H1 (cell line): ENCODE results near the gene ENDOD1. TPM values are rescaled to one million over a fixed set of nuclear protein-coding genes. Genes with fewer than 3 reads are reported as not detected.

Experiments used
- CTCF ChIA-PET: fragments of 300-600 bp; sonication (Branson Sonifier 250); formaldehyde crosslinking; loops from one replicate; lab custom pipeline; 2021; ENCODE audit not compliant: partially characterized antibody; lab: Charles Lee
- POLR2A ChIA-PET: fragments of 300-600 bp; sonication (Branson Sonifier 250); formaldehyde crosslinking; loops from one replicate; lab custom pipeline; 2021; ENCODE audit warnings: inconsistent platforms; ENCODE audit not compliant: partially characterized antibody; lab: Charles Lee
- DNase-seq, 2 experiments: peaks; one replicate each; pipeline versions ENCODE4 v3.0.0 to v3.0.0-alpha.2; 2010 to 2022; ENCODE audit warnings: low spot score in 2 of 2, low read depth in 1 of 2, mixed read lengths in 1 of 2
- FAIRE-seq: peaks from 2 replicates; lab custom pipeline; 2011; peaks lifted over from hg19 to GRCh38; lab: Jason Lieb, UNC
- H2AFZ ChIP-seq: 2 replicates; pipeline ENCODE4 v1.8.1; 2012; ENCODE audit warnings: low read length, inconsistent platforms
- H2AK5ac ChIP-seq: 2 replicates; pipeline ENCODE4 v1.6.1; 2013; ENCODE audit warnings: low read depth, low read length
- H2BK120ac ChIP-seq: replicated peaks from 2 replicates; pipeline ENCODE3; 2013; ENCODE audit warnings: low read depth, low read length, inconsistent platforms
- H2BK12ac ChIP-seq: 2 replicates; pipeline ENCODE4 v1.6.1; 2013; ENCODE audit warnings: low read depth, low read length
- H2BK15ac ChIP-seq: 2 replicates; pipeline ENCODE4 v1.6.1; 2013; ENCODE audit warnings: low read length
- H2BK20ac ChIP-seq: 2 replicates; pipeline ENCODE4 v1.6.1; 2013; ENCODE audit warnings: low read length
- H2BK5ac ChIP-seq: 2 replicates; pipeline ENCODE4 v1.6.1; 2013; ENCODE audit warnings: low read depth, low read length
- H3K14ac ChIP-seq: 2 replicates; pipeline ENCODE4 v1.6.1; 2013; ENCODE audit warnings: inconsistent platforms; ENCODE audit not compliant: insufficient read length
- H3K18ac ChIP-seq: 2 replicates; pipeline ENCODE4 v1.6.1; 2013; ENCODE audit warnings: low read length; ENCODE audit errors: extremely low read depth
- H3K23ac ChIP-seq: 2 replicates; pipeline ENCODE4 v1.6.1; 2013; ENCODE audit warnings: inconsistent platforms; ENCODE audit not compliant: insufficient read length
- H3K23me2 ChIP-seq: 2 replicates; pipeline ENCODE4 v1.6.1; 2013; ENCODE audit warnings: low read depth, low read length
- H3K27ac ChIP-seq: 2 replicates; pipeline ENCODE4 v1.6.1; 2011; ENCODE audit warnings: low read depth, low read length, inconsistent platforms
- H3K27me3 ChIP-seq, 4 experiments: replicated peaks in 1 of 4; 1 replicate in 1 of 4; 2 replicates in 3 of 4; pipeline versions ENCODE4 v1.6.1 to v1.8.1; 2011 to 2013; ENCODE audit warnings: low read length in 3 of 4, mild to moderate bottlenecking in 3 of 4, inconsistent platforms in 2 of 4, mixed read lengths in 2 of 4, moderate library complexity in 1 of 4; ENCODE audit not compliant: control insufficient read depth in 3 of 4, insufficient read depth in 3 of 4; ENCODE audit errors: extremely low read depth in 1 of 4
- H3K36me3 ChIP-seq, 4 experiments: 2 replicates each; pipeline versions ENCODE4 v1.6.1 to v1.8.1; 2011 to 2013; ENCODE audit warnings: mild to moderate bottlenecking in 4 of 4, low read length in 3 of 4, moderate library complexity in 2 of 4, control low read depth in 1 of 4, inconsistent platforms in 1 of 4; ENCODE audit not compliant: insufficient read depth in 4 of 4, control insufficient read depth in 2 of 4
- H3K4ac ChIP-seq: replicated peaks from 2 replicates; pipeline ENCODE3; 2013; ENCODE audit warnings: low read length, low read depth, mixed read lengths, inconsistent platforms; ENCODE audit not compliant: insufficient read length
- H3K4me1 ChIP-seq, 4 experiments: replicated peaks in 1 of 4; 1 replicate in 1 of 4; 2 replicates in 3 of 4; pipeline versions ENCODE4 v1.6.1 to v1.8.1; 2011 to 2013; ENCODE audit warnings: low read length in 3 of 4, inconsistent platforms in 2 of 4, mixed read lengths in 1 of 4; ENCODE audit not compliant: insufficient read depth in 4 of 4, control insufficient read depth in 3 of 4
- H3K4me2 ChIP-seq, 2 experiments: 2 replicates each; pipeline versions ENCODE4 v1.6.1 to v1.8.1; 2011 to 2013; ENCODE audit warnings: low read depth in 2 of 2, low read length in 2 of 2, control low read depth in 1 of 2, inconsistent platforms in 1 of 2, mild to moderate bottlenecking in 1 of 2; ENCODE audit not compliant: insufficient read depth in 1 of 2
- H3K4me3 ChIP-seq, 4 experiments: fragments of 200-600, 300-600 bp in 1 of 4; sonication (generic), shearing (Covaris generic), sonication (Bioruptor Twin) in 1 of 4; 2 replicates each; pipeline versions ENCODE4 v1.5.1 to v1.8.1; 2011 to 2016; ENCODE audit warnings: low read length in 4 of 4, low read depth in 3 of 4, control low read depth in 2 of 4, inconsistent platforms in 2 of 4, mild to moderate bottlenecking in 2 of 4, mixed read lengths in 1 of 4, moderate library complexity in 1 of 4; ENCODE audit not compliant: insufficient read depth in 2 of 4; ENCODE audit errors: extremely low read depth in 1 of 4
- H3K56ac ChIP-seq: replicated peaks from 2 replicates; pipeline ENCODE3; 2013; ENCODE audit warnings: low read depth, mild to moderate bottlenecking, mixed read lengths, low read length, inconsistent platforms; ENCODE audit not compliant: insufficient read length
- H3K79me1 ChIP-seq: 2 replicates; pipeline ENCODE4 v1.6.1; 2013; ENCODE audit warnings: low read depth, low read length, control low read depth
- H3K79me2 ChIP-seq, 2 experiments: 2 replicates each; pipeline versions ENCODE4 v1.6.1 to v1.8.1; 2012 to 2013; ENCODE audit warnings: low read length in 2 of 2, mild to moderate bottlenecking in 2 of 2, inconsistent platforms in 1 of 2; ENCODE audit not compliant: insufficient read depth in 2 of 2, control insufficient read depth in 1 of 2
- H3K9ac ChIP-seq, 4 experiments: replicated peaks in 1 of 4; 1 replicate in 1 of 4; 2 replicates in 3 of 4; pipeline versions ENCODE4 v1.6.1 to v1.8.1; 2011 to 2013; ENCODE audit warnings: low read depth in 3 of 4, low read length in 3 of 4, control low read depth in 2 of 4, mild to moderate bottlenecking in 2 of 4, moderate library complexity in 2 of 4, inconsistent platforms in 1 of 4; ENCODE audit errors: extremely low read depth in 1 of 4
- H3K9me3 ChIP-seq, 2 experiments: 2 replicates each; pipeline versions ENCODE4 v1.6.1 to v1.8.1; 2012 to 2013; ENCODE audit warnings: mild to moderate bottlenecking in 2 of 2, moderate library complexity in 2 of 2, control low read depth in 1 of 2, inconsistent platforms in 1 of 2, low read depth in 1 of 2, low read length in 1 of 2, mixed read lengths in 1 of 2; ENCODE audit not compliant: insufficient read depth in 2 of 2
- H4K20me1 ChIP-seq, 2 experiments: replicated peaks in 1 of 2; 2 replicates each; pipeline versions ENCODE3 to v1.8.1; 2011 to 2013; ENCODE audit warnings: inconsistent platforms in 2 of 2, low read length in 2 of 2, mild to moderate bottlenecking in 1 of 2; ENCODE audit not compliant: insufficient read depth in 2 of 2, control insufficient read depth in 1 of 2
- H4K5ac ChIP-seq: 2 replicates; pipeline ENCODE4 v1.6.1; 2013; ENCODE audit warnings: low read length, low read depth, mixed read lengths, inconsistent platforms; ENCODE audit not compliant: insufficient read length
- H4K8ac ChIP-seq: 2 replicates; pipeline ENCODE4 v1.8.0; 2013; ENCODE audit warnings: mild to moderate bottlenecking, moderate library complexity, low read length, inconsistent platforms; ENCODE audit not compliant: insufficient read depth; ENCODE audit errors: extremely low read depth
- H4K91ac ChIP-seq: replicated peaks from 2 replicates; pipeline ENCODE3; 2013; ENCODE audit warnings: low read length, mixed read lengths, inconsistent platforms; ENCODE audit not compliant: insufficient read length
- BRCA1 ChIP-seq: IDR thresholded peaks from 2 replicates; pipeline ENCODE4 v1.6.1; 2012; ENCODE audit warnings: low read depth, low read length, improper control_type of control experiment
- EP300 ChIP-seq, 2 experiments: IDR thresholded peaks; 1 replicate in 1 of 2; 2 replicates in 1 of 2; pipeline ENCODE4 v1.6.1; 2011 to 2012; ENCODE audit warnings: low read depth in 2 of 2, low read length in 2 of 2, mild to moderate bottlenecking in 2 of 2, borderline replicate concordance in 1 of 2, inconsistent platforms in 1 of 2, moderate library complexity in 1 of 2
- NANOG ChIP-seq: IDR thresholded peaks from 2 replicates; pipeline ENCODE4 v1.6.1; 2011; ENCODE audit warnings: low read length, low read depth, mild to moderate bottlenecking, inconsistent platforms; ENCODE audit not compliant: insufficient read depth, poor library complexity, severe bottlenecking
- NRF1 ChIP-seq: IDR thresholded peaks from 2 replicates; pipeline ENCODE4 v1.6.1; 2011; ENCODE audit warnings: mild to moderate bottlenecking, low read depth, low read length, improper control_type of control experiment
- PHF8 ChIP-seq: fragments of 200-600 bp; sonication (generic); conservative IDR thresholded peaks from 2 replicates; pipeline ENCODE4 v1.7.1; 2012; ENCODE audit warnings: low read depth, mild to moderate bottlenecking, inconsistent platforms, low read length, moderate library complexity
- WGBS, 2 experiments: shearing (Covaris generic) in 1 of 2; methylation state at CpG; one replicate each; pipeline versions ENCODE4 v1.1.6 to v1.1.7; 2013 to 2015; ENCODE audit warnings: low lambda C conversion rate in 2 of 2, mixed read lengths in 2 of 2, inconsistent platforms in 1 of 2, low coverage in 1 of 2, missing lambda C conversion rate in 1 of 2; ENCODE audit not compliant: insufficient replicate concordance in 2 of 2, insufficient coverage in 1 of 2, insufficient read length in 1 of 2; ENCODE audit errors: extremely low coverage in 1 of 2, missing lambda C conversion rate in 1 of 2; 5-methylcytosine and 5-hydroxymethylcytosine counted together
- polyA plus RNA-seq, 7 experiments: library from polyadenylated mRNA; depleted of rRNA in 3 of 7; stranded (reverse) in 5 of 7; unstranded in 2 of 7; fragments of >200 nt in 5 of 7; fragments of 200-250 nt in 2 of 7; gene quantifications; 1 replicate in 5 of 7; 2 replicates in 1 of 7; 4 replicates in 1 of 7; pipeline versions ENCODE4 v1.2.1 to v1.2.3, GENCODE V29; 2011 to 2013; ENCODE audit warnings: missing spikeins in 2 of 7, mixed read lengths in 2 of 7
- total RNA-seq: library from RNA; stranded (reverse); fragmentation: NEBNext Ultra II Directional; extraction: Animal tissue kit (Norgen Biotek cat#: 25700); gene quantifications from 2 replicates; pipeline ENCODE4 v1.2.1, GENCODE V29; 2021
- TF ChIP-seq, protein P1 (sequence below): IDR thresholded peaks from 2 replicates; pipeline ENCODE4 v1.6.1; 2011; ENCODE audit warnings: low read length, improper control_type of control experiment

Gene ENDOD1
- total and polyA plus RNA-seq, 2 of the 8 experiments (the other 6 are each of a cell fraction or from before 2014, with no cell fraction given): 1.2 to 2.5 TPM

DNA sequence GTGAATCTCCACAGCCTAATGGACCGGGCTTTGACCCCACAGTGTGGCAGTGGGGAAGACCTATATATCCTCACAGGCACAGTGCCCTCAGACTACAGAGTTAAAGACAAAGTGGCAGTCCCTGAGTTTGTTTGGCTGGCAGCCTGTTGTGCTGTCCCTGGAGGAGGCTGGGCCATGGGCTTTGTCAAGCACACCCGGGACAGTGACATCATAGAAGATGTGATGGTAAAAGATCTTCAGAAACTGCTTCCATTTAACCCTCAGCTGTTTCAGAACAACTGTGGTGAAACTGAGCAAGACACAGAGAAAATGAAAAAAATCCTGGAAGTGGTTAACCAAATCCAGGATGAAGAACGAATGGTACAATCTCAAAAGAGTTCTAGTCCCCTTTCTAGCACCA is 39.0 kb downstream of the ENDOD1 start:
- Histone ChIP-seq H3K4me1 (no peaks in the 10 kb centered on the region), H3K4me2 (no peak overlapping the region), H3K79me1 (no peaks in the 10 kb centered on the region), H2BK120ac (no peak overlapping the region), H3K9ac (no peak overlapping the region), H3K56ac (no peak overlapping the region), H4K91ac (no peak overlapping the region), H3K14ac (no peak overlapping the region), H3K79me2 (no peaks in the 10 kb centered on the region), H3K18ac (no peak overlapping the region), H3K27ac (no peak overlapping the region), H3K23me2 (no peaks in the 10 kb centered on the region), H4K8ac (no peak overlapping the region; the same call in 1 of the 2 replicates), H3K27me3 (no peaks in the 10 kb centered on the region), H4K20me1 (no peaks in the 10 kb centered on the region), H2BK12ac (no peak overlapping the region), H2BK20ac (no peak overlapping the region), H3K9me3 (no peaks in the 10 kb centered on the region), H4K5ac (no peak overlapping the region), H3K23ac (no peak overlapping the region), H2AK5ac (no peak overlapping the region), H2AFZ (no peak overlapping the region), H3K4ac (no peak overlapping the region), H3K36me3 (no peaks in the 10 kb centered on the region), H2BK5ac (no peak overlapping the region), H2BK15ac (no peak overlapping the region), H3K4me3 (no peak overlapping the region)
- TF ChIP-seq NRF1: no peak
- TF ChIP-seq NANOG: no peak
- no peak for TF ChIP-seq BRCA1
- TF ChIP-seq, protein P1, sequence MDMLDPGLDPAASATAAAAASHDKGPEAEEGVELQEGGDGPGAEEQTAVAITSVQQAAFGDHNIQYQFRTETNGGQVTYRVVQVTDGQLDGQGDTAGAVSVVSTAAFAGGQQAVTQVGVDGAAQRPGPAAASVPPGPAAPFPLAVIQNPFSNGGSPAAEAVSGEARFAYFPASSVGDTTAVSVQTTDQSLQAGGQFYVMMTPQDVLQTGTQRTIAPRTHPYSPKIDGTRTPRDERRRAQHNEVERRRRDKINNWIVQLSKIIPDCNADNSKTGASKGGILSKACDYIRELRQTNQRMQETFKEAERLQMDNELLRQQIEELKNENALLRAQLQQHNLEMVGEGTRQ: no peak
- TF ChIP-seq EP300 (IDR thresholded peaks at IDR 0.05; ENCODE audit: borderline replicate concordance in 1 of 2, low read depth in 2 of 2, low read length in 2 of 2): no peak
- TF ChIP-seq PHF8: no peak
- FAIRE-seq (no peak), DNase-seq (no peak)
- WGBS, 2 experiments: 83% methylated on average over 3 of the region's 3 CpGs; no CpG with 5 or more reads in 1 of the 2 experiments
- CTCF ChIA-PET: interaction anchor here (1.8 kb wide), 1 partner anchor 9 kb away, joined by 8 read pairs; no protein-coding TSS in a partner anchor
- POLR2A ChIA-PET: no interaction called here
